ENCODE measurements around the gene NOP53. TPM values are rescaled to one million over a fixed set of nuclear protein-coding genes. Genes with fewer than 3 reads are reported as not detected.

Gene NOP53
- total and polyA plus RNA-seq, 2 of the 8 experiments (the other 6 are each of a cell fraction or from before 2014, with no cell fraction given): 107 to 245 TPM

GRCh38 chr19:47755762-47756626 is 10.6 kb downstream of the NOP53 start:
- Histone ChIP-seq H3K36me3 (ENCODE audit: control insufficient read depth in 2 of 4, insufficient read depth in 4 of 4, low read length in 3 of 4) (peaks cover 26 to 79% (median 67%) of the 10 kb centered on the region in 4 experiments), H3K79me2 (ENCODE audit: control insufficient read depth in 1 of 2, insufficient read depth in 2 of 2, low read length in 2 of 2) (no peaks in the 10 kb centered on the region; a peak in 1 of 4 replicates), H2BK20ac (ENCODE audit: low read length) (no peak overlapping the region), H3K14ac (ENCODE audit: insufficient read length) (no peak overlapping the region), H4K91ac (replicated peaks; ENCODE audit: insufficient read length, low read length) (no peak overlapping the region), H3K79me1 (ENCODE audit: low read depth, low read length) (no peaks in the 10 kb centered on the region; the same call in 1 of the 2 replicates), H3K4me3 (ENCODE audit: extremely low read depth in 1 of 4, insufficient read depth in 2 of 4, low read depth in 3 of 4, low read length in 4 of 4) (no peak overlapping the region), H3K56ac (replicated peaks; ENCODE audit: insufficient read length, low read depth, low read length) (no peak overlapping the region), H2AK5ac (ENCODE audit: low read depth, low read length) (no peak overlapping the region), H3K27me3 (replicated peaks in 1 of 4; ENCODE audit: control insufficient read depth in 3 of 4, extremely low read depth in 1 of 4, insufficient read depth in 3 of 4, low read length in 3 of 4) (no peaks in the 10 kb centered on the region), H4K8ac (ENCODE audit: extremely low read depth, insufficient read depth, low read length) (peak overlapping the region; percentile 77; the same call in 1 of the 2 replicates), H3K4me1 (replicated peaks in 1 of 4; ENCODE audit: control insufficient read depth in 3 of 4, insufficient read depth in 4 of 4, low read length in 3 of 4) (no peaks in the 10 kb centered on the region), H2BK120ac (replicated peaks; ENCODE audit: low read depth, low read length) (no peak overlapping the region), H4K5ac (ENCODE audit: insufficient read length, low read depth, low read length) (no peak overlapping the region), H3K23me2 (ENCODE audit: low read depth, low read length) (no peaks in the 10 kb centered on the region), H2AFZ (ENCODE audit: low read length) (no peak overlapping the region), H3K4ac (replicated peaks; ENCODE audit: insufficient read length, low read depth, low read length) (no peak overlapping the region), H3K4me2 (ENCODE audit: insufficient read depth in 1 of 2, low read depth in 2 of 2, low read length in 2 of 2) (no peak overlapping the region), H3K27ac (ENCODE audit: low read depth, low read length) (no peak overlapping the region), H3K18ac (ENCODE audit: extremely low read depth, low read length) (no peak overlapping the region), H4K20me1 (replicated peaks in 1 of 2; ENCODE audit: control insufficient read depth in 1 of 2, insufficient read depth in 2 of 2, low read length in 2 of 2) (peaks cover 10 to 14% of the 10 kb centered on the region in 2 experiments), H3K9me3 (ENCODE audit: insufficient read depth in 2 of 2, low read depth in 1 of 2, low read length in 1 of 2) (no peaks in the 10 kb centered on the region), H3K23ac (ENCODE audit: insufficient read length) (no peak overlapping the region), H2BK5ac (ENCODE audit: low read depth, low read length) (no peak overlapping the region), H3K9ac (replicated peaks in 1 of 4; ENCODE audit: extremely low read depth in 1 of 4, low read depth in 3 of 4, low read length in 3 of 4) (no peak overlapping the region), H2BK12ac (ENCODE audit: low read depth, low read length) (no peak overlapping the region), H2BK15ac (ENCODE audit: low read length) (no peak overlapping the region)
- TF ChIP-seq POLR2A (IDR thresholded peaks at IDR 0.05; ENCODE audit: control extremely low read depth in 1 of 2, low read depth in 2 of 2, low read length in 2 of 2) (peak in 1 of 2 experiments; percentile 17; a peak in 1 of 3 replicates), HDAC6 (IDR thresholded peaks at IDR 0.05; ENCODE audit: low read depth, low read length) (no peak)
- WGBS, 2 experiments (ENCODE audit: extremely low coverage in 1 of 2, insufficient coverage in 1 of 2, insufficient read length in 1 of 2, insufficient replicate concordance in 2 of 2, low coverage in 1 of 2, low lambda C conversion rate in 2 of 2, missing lambda C conversion rate in 1 of 2): 91% methylated on average over 24 of the region's 28 CpGs; no CpG with 5 or more reads in 1 of the 2 experiments
- no peak for FAIRE-seq
- ChIA-PET CTCF (ENCODE audit: partially characterized antibody) (interaction anchor here (1.0 to 3.1 kb wide), 6 partner anchors 8 to 56 kb away, joined by 4 to 20 read pairs (median 7); no protein-coding TSS in a partner anchor), POLR2A (ENCODE audit: partially characterized antibody) (interaction anchor here (0.5 to 11.0 kb wide), 14 partner anchors 9 to 678 kb away, joined by 3 to 204 read pairs (median 4); partner anchors contain the start of gene NOP53)
- DNase-seq (ENCODE audit: low read depth in 1 of 2, low spot score in 2 of 2): no peak
